WTC11 (cell line): ENCODE data around the gene FBH1. TPM values are rescaled to one million over a fixed set of nuclear protein-coding genes. Genes with fewer than 3 reads are reported as not detected.
A peak's percentile ranks its signal among the peaks of the same experiment; 100 is the strongest.

Experiments used
- ATAC-seq: fragments of 200-7000 bp; cut with Tn5 transposase; 2 replicates; pipeline ENCODE4 v1.10.0; 2021; ENCODE audit warnings: mild to moderate bottlenecking, moderate library complexity
- CTCF ChIA-PET: fragments of 300-600 bp; sonication (Branson Sonifier 250); formaldehyde crosslinking; loops from one replicate; lab custom pipeline; 2021; ENCODE audit warnings: antibody characterized with exemption; lab: Charles Lee
- POLR2A ChIA-PET: fragments of 350-600 bp; sonication (Branson Sonifier 250); formaldehyde crosslinking; loops from one replicate; lab custom pipeline; 2021; ENCODE audit warnings: antibody characterized with exemption; lab: Charles Lee
- DNase-seq: peaks from one replicate; pipeline ENCODE4 v3.0.0; 2021; ENCODE audit warnings: low spot score
- H3K27ac Mint-ChIP-seq: 2 replicates; pipeline ENCODE4 v1.8.0; 2021; ENCODE audit warnings: mixed read lengths
- H3K27me3 Mint-ChIP-seq: 2 replicates; pipeline ENCODE4 v1.8.0; 2021; ENCODE audit warnings: low read depth, mild to moderate bottlenecking, moderate library complexity, mixed read lengths
- H3K36me3 Mint-ChIP-seq: 2 replicates; pipeline ENCODE4 v1.8.0; 2021; ENCODE audit warnings: mixed read lengths
- H3K4me1 Mint-ChIP-seq: 2 replicates; pipeline ENCODE4 v1.8.0; 2022; ENCODE audit warnings: mixed read lengths
- H3K4me3 Mint-ChIP-seq: 2 replicates; pipeline ENCODE4 v1.8.0; 2021; ENCODE audit warnings: mild to moderate bottlenecking, moderate library complexity, mixed read lengths
- H3K9me3 Mint-ChIP-seq: 2 replicates; pipeline ENCODE4 v1.8.0; 2021; ENCODE audit warnings: mixed read lengths
- CREB1 ChIP-seq: sonication (generic); formaldehyde crosslinking; IDR thresholded peaks from 2 replicates; pipeline ENCODE4 v1.8.0; 2023; ENCODE audit warnings: mild to moderate bottlenecking, missing genetic modification reagents
- FOXP1 ChIP-seq: sonication (generic); formaldehyde crosslinking; IDR thresholded peaks from 2 replicates; pipeline ENCODE4 v1.8.0; 2022; ENCODE audit warnings: missing genetic modification reagents, mild to moderate bottlenecking, moderate library complexity, borderline replicate concordance
- NFE2L1 ChIP-seq: sonication (generic); formaldehyde crosslinking; IDR thresholded peaks from 2 replicates; pipeline ENCODE4 v1.8.1; 2023; ENCODE audit warnings: missing genetic modification reagents
- SP1 ChIP-seq: sonication (generic); formaldehyde crosslinking; conservative IDR thresholded peaks from 2 replicates; pipeline ENCODE4 v1.8.1; 2022; ENCODE audit warnings: missing genetic modification reagents
- ZSCAN18 ChIP-seq: fragments of 250-450 bp; sonication (Bioruptor Pico); IDR thresholded peaks from 2 replicates; pipeline ENCODE4 v2.1.2; 2022; ENCODE audit warnings: mild to moderate bottlenecking, moderate library complexity
- total RNA-seq: library from RNA; stranded (reverse); gene quantifications from 3 replicates; pipeline ENCODE4 v1.2.3, GENCODE V29; 2021
- TF ChIP-seq, protein P1 (sequence below): fragments of 250-450 bp; sonication (Bioruptor Pico); IDR thresholded peaks from 2 replicates; pipeline ENCODE4 v1.8.0; 2021; ENCODE audit warnings: mild to moderate bottlenecking
- TF ChIP-seq, protein P2 (sequence below): fragments of 250-450 bp; sonication (Bioruptor Pico); conservative IDR thresholded peaks from 2 replicates; pipeline ENCODE4 v1.9.0; 2021; ENCODE audit warnings: mild to moderate bottlenecking
- TF ChIP-seq, protein P3 (sequence below): fragments of 250-450 bp; sonication (Bioruptor Pico); IDR thresholded peaks from 2 replicates; pipeline ENCODE4 v1.9.0; 2021; ENCODE audit warnings: mild to moderate bottlenecking
- TF ChIP-seq, protein P4 (sequence below): sonication (generic); formaldehyde crosslinking; IDR thresholded peaks from 2 replicates; pipeline ENCODE4 v1.8.1; 2023; ENCODE audit warnings: mild to moderate bottlenecking, missing genetic modification reagents
- TF ChIP-seq, protein P5 (sequence below): fragments of 250-450 bp; sonication (Bioruptor Pico); IDR thresholded peaks from 2 replicates; pipeline ENCODE4 v1.9.0; 2021; ENCODE audit warnings: mild to moderate bottlenecking, borderline replicate concordance
- TF ChIP-seq, protein P6 (sequence below): sonication (generic); formaldehyde crosslinking; IDR thresholded peaks from 2 replicates; pipeline ENCODE4 v1.8.0; 2022; ENCODE audit warnings: missing genetic modification reagents

The FBH1 gene
- total RNA-seq, 1 experiment from 2014 or later = 66.8 TPM

- DNase-seq (no peak), ATAC-seq (no peak)
- peaks cover 35% of the 10 kb centered on the region for H3K36me3 Mint-ChIP-seq
- peak overlapping the region; percentile 95 for H3K4me3 Mint-ChIP-seq
- peaks cover 29% of the 10 kb centered on the region for H3K4me1 Mint-ChIP-seq
- H3K9me3 Mint-ChIP-seq = no peaks in the 10 kb centered on the region
- TF ChIP-seq, protein P1, sequence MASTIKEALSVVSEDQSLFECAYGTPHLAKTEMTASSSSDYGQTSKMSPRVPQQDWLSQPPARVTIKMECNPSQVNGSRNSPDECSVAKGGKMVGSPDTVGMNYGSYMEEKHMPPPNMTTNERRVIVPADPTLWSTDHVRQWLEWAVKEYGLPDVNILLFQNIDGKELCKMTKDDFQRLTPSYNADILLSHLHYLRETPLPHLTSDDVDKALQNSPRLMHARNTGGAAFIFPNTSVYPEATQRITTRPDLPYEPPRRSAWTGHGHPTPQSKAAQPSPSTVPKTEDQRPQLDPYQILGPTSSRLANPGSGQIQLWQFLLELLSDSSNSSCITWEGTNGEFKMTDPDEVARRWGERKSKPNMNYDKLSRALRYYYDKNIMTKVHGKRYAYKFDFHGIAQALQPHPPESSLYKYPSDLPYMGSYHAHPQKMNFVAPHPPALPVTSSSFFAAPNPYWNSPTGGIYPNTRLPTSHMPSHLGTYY (CRISPR knock-in tag) = no peak
- H3K27me3 Mint-ChIP-seq = no peaks in the 10 kb centered on the region
- peak overlapping the region; percentile 95 for H3K27ac Mint-ChIP-seq
- POLR2A ChIA-PET = interaction anchor here (1.2 to 1.3 kb wide), 2 partner anchors 89 to 311 kb away, joined by 3 to 9 read pairs; partner anchors contain the start of gene PFKFB3
- CTCF ChIA-PET = interaction anchor here (1.0 to 1.8 kb wide), 3 partner anchors 9 to 51 kb away, joined by 3 to 6 read pairs (median 5); no protein-coding TSS in a partner anchor
These were observed 966 bp downstream of the FBH1 start for GRCh38 chr10:5891009-5891408.

DNA sequence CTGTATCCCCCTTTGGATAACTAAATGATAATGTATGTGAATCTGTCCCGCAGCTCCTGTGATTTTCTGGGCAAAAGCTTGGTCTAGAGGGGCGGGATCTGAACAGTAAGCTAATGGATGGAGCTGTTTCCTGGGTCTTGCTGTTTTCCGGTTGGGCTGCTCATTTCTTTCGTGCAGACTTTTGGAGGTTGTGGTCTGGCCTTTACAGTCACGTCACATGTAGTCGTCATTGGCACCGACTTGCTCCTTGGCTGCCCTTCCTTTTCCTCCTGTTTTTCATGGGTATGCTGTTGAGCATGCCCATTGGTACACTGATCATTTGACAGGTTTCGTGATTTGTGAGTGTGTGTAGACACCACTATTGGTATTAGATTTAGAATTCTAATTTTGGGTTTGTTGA, 2.0 kb downstream of the FBH1 start:
- Mint-ChIP-seq H3K4me3 (peak overlapping the region; percentile 46), H3K36me3 (peaks cover 30% of the 10 kb centered on the region), H3K27ac (peak overlapping the region; percentile 28), H3K9me3 (no peaks in the 10 kb centered on the region), H3K27me3 (no peaks in the 10 kb centered on the region), H3K4me1 (peaks cover 31% of the 10 kb centered on the region)
- CTCF ChIA-PET = no interaction called here
- ATAC-seq (no peak), DNase-seq (no peak)
- TF ChIP-seq NFE2L1 (CRISPR knock-in tag) = no peak
- TF ChIP-seq, protein P2, sequence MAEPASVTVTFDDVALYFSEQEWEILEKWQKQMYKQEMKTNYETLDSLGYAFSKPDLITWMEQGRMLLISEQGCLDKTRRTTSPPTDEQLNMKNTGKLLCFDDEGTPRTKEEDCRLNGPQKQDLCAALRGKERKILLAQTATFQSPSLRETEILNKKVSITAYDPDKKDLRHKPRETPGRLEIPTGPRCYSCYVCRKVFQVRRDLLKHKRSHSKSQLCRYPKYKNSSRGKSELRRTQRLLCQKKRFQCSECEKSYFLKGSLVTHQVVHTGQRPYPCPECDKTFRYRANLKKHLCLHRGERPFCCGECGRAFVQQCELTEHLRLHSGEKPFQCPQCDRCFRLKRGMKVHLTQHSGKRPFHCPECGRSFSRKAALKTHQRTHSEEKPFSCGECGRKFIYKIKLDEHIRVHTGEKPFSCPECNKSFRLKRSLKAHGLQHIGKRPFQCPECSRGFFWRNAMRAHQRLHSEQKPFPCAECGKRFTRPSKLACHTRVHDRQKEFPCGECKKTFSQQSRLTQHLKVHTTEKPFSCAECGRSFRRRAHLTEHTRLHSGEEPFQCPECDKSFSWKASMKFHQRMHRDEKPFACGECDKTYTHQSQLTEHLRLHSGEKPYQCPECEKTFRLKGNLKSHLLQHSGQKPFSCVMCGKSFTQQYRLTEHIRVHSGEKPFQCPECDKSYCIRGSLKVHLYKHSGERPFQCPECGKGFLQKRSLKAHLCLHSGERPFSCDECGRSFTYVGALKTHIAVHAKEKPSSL (CRISPR knock-in tag) = no peak
- POLR2A ChIA-PET = no interaction called here

- ChIA-PET CTCF (no interaction called here), POLR2A (no interaction called here)
- Mint-ChIP-seq H3K9me3 (peaks cover 8% of the 10 kb centered on the region; the same call in 1 of the 2 replicates), H3K27me3 (no peaks in the 10 kb centered on the region), H3K27ac (peak overlapping the region; percentile 66; the same call in 1 of the 2 replicates), H3K4me3 (no peak overlapping the region), H3K4me1 (peaks cover 23% of the 10 kb centered on the region), H3K36me3 (peaks cover 34% of the 10 kb centered on the region)
- ATAC-seq (no peak), DNase-seq (no peak)
- TF ChIP-seq, protein P3, sequence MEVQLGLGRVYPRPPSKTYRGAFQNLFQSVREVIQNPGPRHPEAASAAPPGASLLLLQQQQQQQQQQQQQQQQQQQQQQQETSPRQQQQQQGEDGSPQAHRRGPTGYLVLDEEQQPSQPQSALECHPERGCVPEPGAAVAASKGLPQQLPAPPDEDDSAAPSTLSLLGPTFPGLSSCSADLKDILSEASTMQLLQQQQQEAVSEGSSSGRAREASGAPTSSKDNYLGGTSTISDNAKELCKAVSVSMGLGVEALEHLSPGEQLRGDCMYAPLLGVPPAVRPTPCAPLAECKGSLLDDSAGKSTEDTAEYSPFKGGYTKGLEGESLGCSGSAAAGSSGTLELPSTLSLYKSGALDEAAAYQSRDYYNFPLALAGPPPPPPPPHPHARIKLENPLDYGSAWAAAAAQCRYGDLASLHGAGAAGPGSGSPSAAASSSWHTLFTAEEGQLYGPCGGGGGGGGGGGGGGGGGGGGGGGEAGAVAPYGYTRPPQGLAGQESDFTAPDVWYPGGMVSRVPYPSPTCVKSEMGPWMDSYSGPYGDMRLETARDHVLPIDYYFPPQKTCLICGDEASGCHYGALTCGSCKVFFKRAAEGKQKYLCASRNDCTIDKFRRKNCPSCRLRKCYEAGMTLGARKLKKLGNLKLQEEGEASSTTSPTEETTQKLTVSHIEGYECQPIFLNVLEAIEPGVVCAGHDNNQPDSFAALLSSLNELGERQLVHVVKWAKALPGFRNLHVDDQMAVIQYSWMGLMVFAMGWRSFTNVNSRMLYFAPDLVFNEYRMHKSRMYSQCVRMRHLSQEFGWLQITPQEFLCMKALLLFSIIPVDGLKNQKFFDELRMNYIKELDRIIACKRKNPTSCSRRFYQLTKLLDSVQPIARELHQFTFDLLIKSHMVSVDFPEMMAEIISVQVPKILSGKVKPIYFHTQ (CRISPR knock-in tag) = no peak
- TF ChIP-seq, protein P4, sequence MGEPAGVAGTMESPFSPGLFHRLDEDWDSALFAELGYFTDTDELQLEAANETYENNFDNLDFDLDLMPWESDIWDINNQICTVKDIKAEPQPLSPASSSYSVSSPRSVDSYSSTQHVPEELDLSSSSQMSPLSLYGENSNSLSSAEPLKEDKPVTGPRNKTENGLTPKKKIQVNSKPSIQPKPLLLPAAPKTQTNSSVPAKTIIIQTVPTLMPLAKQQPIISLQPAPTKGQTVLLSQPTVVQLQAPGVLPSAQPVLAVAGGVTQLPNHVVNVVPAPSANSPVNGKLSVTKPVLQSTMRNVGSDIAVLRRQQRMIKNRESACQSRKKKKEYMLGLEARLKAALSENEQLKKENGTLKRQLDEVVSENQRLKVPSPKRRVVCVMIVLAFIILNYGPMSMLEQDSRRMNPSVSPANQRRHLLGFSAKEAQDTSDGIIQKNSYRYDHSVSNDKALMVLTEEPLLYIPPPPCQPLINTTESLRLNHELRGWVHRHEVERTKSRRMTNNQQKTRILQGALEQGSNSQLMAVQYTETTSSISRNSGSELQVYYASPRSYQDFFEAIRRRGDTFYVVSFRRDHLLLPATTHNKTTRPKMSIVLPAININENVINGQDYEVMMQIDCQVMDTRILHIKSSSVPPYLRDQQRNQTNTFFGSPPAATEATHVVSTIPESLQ (CRISPR knock-in tag) = no peak
- no peak for TF ChIP-seq SP1 (CRISPR knock-in tag)
- no peak for TF ChIP-seq ZSCAN18
- no peak for TF ChIP-seq FOXP1 (CRISPR knock-in tag)
- TF ChIP-seq, protein P5, sequence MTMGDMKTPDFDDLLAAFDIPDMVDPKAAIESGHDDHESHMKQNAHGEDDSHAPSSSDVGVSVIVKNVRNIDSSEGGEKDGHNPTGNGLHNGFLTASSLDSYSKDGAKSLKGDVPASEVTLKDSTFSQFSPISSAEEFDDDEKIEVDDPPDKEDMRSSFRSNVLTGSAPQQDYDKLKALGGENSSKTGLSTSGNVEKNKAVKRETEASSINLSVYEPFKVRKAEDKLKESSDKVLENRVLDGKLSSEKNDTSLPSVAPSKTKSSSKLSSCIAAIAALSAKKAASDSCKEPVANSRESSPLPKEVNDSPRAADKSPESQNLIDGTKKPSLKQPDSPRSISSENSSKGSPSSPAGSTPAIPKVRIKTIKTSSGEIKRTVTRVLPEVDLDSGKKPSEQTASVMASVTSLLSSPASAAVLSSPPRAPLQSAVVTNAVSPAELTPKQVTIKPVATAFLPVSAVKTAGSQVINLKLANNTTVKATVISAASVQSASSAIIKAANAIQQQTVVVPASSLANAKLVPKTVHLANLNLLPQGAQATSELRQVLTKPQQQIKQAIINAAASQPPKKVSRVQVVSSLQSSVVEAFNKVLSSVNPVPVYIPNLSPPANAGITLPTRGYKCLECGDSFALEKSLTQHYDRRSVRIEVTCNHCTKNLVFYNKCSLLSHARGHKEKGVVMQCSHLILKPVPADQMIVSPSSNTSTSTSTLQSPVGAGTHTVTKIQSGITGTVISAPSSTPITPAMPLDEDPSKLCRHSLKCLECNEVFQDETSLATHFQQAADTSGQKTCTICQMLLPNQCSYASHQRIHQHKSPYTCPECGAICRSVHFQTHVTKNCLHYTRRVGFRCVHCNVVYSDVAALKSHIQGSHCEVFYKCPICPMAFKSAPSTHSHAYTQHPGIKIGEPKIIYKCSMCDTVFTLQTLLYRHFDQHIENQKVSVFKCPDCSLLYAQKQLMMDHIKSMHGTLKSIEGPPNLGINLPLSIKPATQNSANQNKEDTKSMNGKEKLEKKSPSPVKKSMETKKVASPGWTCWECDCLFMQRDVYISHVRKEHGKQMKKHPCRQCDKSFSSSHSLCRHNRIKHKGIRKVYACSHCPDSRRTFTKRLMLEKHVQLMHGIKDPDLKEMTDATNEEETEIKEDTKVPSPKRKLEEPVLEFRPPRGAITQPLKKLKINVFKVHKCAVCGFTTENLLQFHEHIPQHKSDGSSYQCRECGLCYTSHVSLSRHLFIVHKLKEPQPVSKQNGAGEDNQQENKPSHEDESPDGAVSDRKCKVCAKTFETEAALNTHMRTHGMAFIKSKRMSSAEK (CRISPR knock-in tag) = no peak
- TF ChIP-seq CREB1 (CRISPR knock-in tag) = no peak
- TF ChIP-seq, protein P6, sequence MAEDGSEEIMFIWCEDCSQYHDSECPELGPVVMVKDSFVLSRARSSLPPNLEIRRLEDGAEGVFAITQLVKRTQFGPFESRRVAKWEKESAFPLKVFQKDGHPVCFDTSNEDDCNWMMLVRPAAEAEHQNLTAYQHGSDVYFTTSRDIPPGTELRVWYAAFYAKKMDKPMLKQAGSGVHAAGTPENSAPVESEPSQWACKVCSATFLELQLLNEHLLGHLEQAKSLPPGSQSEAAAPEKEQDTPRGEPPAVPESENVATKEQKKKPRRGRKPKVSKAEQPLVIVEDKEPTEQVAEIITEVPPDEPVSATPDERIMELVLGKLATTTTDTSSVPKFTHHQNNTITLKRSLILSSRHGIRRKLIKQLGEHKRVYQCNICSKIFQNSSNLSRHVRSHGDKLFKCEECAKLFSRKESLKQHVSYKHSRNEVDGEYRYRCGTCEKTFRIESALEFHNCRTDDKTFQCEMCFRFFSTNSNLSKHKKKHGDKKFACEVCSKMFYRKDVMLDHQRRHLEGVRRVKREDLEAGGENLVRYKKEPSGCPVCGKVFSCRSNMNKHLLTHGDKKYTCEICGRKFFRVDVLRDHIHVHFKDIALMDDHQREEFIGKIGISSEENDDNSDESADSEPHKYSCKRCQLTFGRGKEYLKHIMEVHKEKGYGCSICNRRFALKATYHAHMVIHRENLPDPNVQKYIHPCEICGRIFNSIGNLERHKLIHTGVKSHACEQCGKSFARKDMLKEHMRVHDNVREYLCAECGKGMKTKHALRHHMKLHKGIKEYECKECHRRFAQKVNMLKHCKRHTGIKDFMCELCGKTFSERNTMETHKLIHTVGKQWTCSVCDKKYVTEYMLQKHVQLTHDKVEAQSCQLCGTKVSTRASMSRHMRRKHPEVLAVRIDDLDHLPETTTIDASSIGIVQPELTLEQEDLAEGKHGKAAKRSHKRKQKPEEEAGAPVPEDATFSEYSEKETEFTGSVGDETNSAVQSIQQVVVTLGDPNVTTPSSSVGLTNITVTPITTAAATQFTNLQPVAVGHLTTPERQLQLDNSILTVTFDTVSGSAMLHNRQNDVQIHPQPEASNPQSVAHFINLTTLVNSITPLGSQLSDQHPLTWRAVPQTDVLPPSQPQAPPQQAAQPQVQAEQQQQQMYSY (CRISPR knock-in tag) = no peak
These were observed 3.3 kb downstream of the FBH1 start for GRCh38 chr10:5893321-5893720.
